Endothelial cell of umbilical vein (primary cell): ENCODE measurements around the gene TBC1D13.

Experiments
- EZH2 ChIP-seq: IDR thresholded peaks from 2 replicates; pipeline ENCODE4 v1.6.1; 2012; ENCODE audit warnings: borderline replicate concordance, low read depth, mild to moderate bottlenecking, moderate library complexity, low read length, inconsistent platforms; ENCODE audit not compliant: severe bottlenecking
- GATA2 ChIP-seq: IDR thresholded peaks from 2 replicates; pipeline ENCODE4 v1.7.0; 2011; ENCODE audit warnings: low read depth, mild to moderate bottlenecking, moderate library complexity, mixed read lengths, low read length; ENCODE audit not compliant: insufficient read length, insufficient read depth
- MYC ChIP-seq: IDR thresholded peaks from one replicate; pipeline ENCODE4 v1.6.1; 2011; ENCODE audit warnings: mild to moderate bottlenecking, low read depth, low read length
- POLR2AphosphoS5 ChIP-seq: IDR thresholded peaks from 2 replicates; pipeline ENCODE4 v1.6.1; 2012; ENCODE audit warnings: low read depth, mild to moderate bottlenecking, control low read depth, low read length, moderate library complexity; ENCODE audit not compliant: insufficient read depth
- TF ChIP-seq, protein P1 (sequence below), 2 donors: IDR thresholded peaks; 1 replicate in 1 of 2; 2 replicates in 1 of 2; pipeline ENCODE4 v1.5.1; 2011; ENCODE audit warnings: low read length in 2 of 2, mild to moderate bottlenecking in 2 of 2, moderate library complexity in 2 of 2, control low read depth in 1 of 2, inconsistent platforms in 1 of 2, low read depth in 1 of 2; ENCODE audit not compliant: insufficient read depth in 1 of 2; ENCODE audit errors: extremely low read depth in 1 of 2
- TF ChIP-seq, protein P2 (sequence below): IDR thresholded peaks from 2 replicates; pipeline ENCODE4 v1.6.1; 2011; ENCODE audit not compliant: insufficient read depth, insufficient read length

DNA sequence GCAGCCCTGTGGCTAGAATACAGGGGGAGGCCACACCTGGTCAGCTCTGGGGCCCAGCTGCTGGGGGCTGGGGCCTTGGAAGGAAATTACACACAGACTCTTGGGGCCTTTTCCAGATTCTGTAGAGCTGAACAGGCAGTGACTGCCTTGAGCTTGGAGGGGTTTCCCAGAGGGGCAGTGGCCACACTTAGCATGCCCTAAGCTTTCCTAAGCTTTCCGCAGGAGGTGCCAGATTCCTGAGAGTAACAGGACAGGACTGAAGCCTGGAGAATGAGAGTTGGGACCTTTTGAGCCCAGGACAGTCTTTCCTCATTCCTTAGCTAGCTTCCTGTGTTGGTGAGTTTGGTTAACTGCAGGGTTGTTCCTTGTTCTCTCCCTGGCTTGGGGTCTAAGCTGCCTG lies 1.4 kb downstream of the TBC1D13 start:
- TF ChIP-seq POLR2AphosphoS5, result no peak
- TF ChIP-seq, protein P1, sequence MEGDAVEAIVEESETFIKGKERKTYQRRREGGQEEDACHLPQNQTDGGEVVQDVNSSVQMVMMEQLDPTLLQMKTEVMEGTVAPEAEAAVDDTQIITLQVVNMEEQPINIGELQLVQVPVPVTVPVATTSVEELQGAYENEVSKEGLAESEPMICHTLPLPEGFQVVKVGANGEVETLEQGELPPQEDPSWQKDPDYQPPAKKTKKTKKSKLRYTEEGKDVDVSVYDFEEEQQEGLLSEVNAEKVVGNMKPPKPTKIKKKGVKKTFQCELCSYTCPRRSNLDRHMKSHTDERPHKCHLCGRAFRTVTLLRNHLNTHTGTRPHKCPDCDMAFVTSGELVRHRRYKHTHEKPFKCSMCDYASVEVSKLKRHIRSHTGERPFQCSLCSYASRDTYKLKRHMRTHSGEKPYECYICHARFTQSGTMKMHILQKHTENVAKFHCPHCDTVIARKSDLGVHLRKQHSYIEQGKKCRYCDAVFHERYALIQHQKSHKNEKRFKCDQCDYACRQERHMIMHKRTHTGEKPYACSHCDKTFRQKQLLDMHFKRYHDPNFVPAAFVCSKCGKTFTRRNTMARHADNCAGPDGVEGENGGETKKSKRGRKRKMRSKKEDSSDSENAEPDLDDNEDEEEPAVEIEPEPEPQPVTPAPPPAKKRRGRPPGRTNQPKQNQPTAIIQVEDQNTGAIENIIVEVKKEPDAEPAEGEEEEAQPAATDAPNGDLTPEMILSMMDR (IDR thresholded peaks at IDR 0.05; ENCODE audit: extremely low read depth in 1 of 2, insufficient read depth in 1 of 2, low read depth in 1 of 2, low read length in 2 of 2), result no peak
- no peak for TF ChIP-seq MYC
- TF ChIP-seq, protein P2, sequence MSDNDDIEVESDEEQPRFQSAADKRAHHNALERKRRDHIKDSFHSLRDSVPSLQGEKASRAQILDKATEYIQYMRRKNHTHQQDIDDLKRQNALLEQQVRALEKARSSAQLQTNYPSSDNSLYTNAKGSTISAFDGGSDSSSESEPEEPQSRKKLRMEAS, result no peak
- TF ChIP-seq GATA2, result no peak
- TF ChIP-seq EZH2, result no peak
